H9 (cell line): ENCODE data around the gene SOD3. TPM values are rescaled to one million over a fixed set of nuclear protein-coding genes. Genes with fewer than 3 reads are reported as not detected.

Source experiments
- DNase-seq: peaks from one replicate; pipeline ENCODE4 v3.0.0-alpha.2; 2017
- H2AFZ ChIP-seq: one replicate; pipeline ENCODE4 v1.6.1; 2013; ENCODE audit warnings: mild to moderate bottlenecking, low read length, control low read depth, moderate library complexity
- H2AK5ac ChIP-seq: 2 replicates; pipeline ENCODE4 v1.6.1; 2013; ENCODE audit warnings: low read length, control low read depth, mixed read lengths; ENCODE audit not compliant: insufficient read length
- H2BK120ac ChIP-seq: one replicate; pipeline ENCODE4 v1.6.1; 2013; ENCODE audit warnings: low read depth, mild to moderate bottlenecking, low read length, control low read depth, inconsistent platforms; ENCODE audit not compliant: poor library complexity, severe bottlenecking
- H2BK12ac ChIP-seq: 2 replicates; pipeline ENCODE4 v1.6.1; 2013; ENCODE audit warnings: low read length, control low read depth, mixed read lengths, low read depth; ENCODE audit not compliant: insufficient read length
- H2BK15ac ChIP-seq: 2 replicates; pipeline ENCODE4 v1.6.1; 2013; ENCODE audit warnings: low read depth, low read length, control low read depth
- H2BK20ac ChIP-seq: one replicate; pipeline ENCODE4 v1.6.1; 2013; ENCODE audit warnings: low read depth, mild to moderate bottlenecking, low read length, control low read depth, inconsistent platforms; ENCODE audit not compliant: poor library complexity, severe bottlenecking
- H2BK5ac ChIP-seq: 2 replicates; pipeline ENCODE4 v1.6.1; 2013; ENCODE audit warnings: low read length, control low read depth, mixed read lengths; ENCODE audit not compliant: insufficient read length
- H3K14ac ChIP-seq: 2 replicates; pipeline ENCODE4 v1.6.1; 2013; ENCODE audit warnings: low read length, control low read depth; ENCODE audit not compliant: insufficient read depth
- H3K18ac ChIP-seq: 2 replicates; pipeline ENCODE4 v1.6.1; 2013; ENCODE audit warnings: low read depth, mild to moderate bottlenecking, mixed read lengths, low read length, control low read depth; ENCODE audit not compliant: insufficient read length
- H3K23ac ChIP-seq: 2 replicates; pipeline ENCODE4 v1.6.1; 2013; ENCODE audit warnings: low read length, control low read depth, mixed read lengths, low read depth; ENCODE audit not compliant: insufficient read length
- H3K23me2 ChIP-seq: 2 replicates; pipeline ENCODE4 v1.6.1; 2013; ENCODE audit warnings: low read depth, mild to moderate bottlenecking, mixed read lengths, low read length, control low read depth; ENCODE audit not compliant: insufficient read length, poor library complexity, severe bottlenecking
- H3K27ac ChIP-seq: 2 replicates; pipeline ENCODE4 v1.5.1; 2013; ENCODE audit warnings: low read length, control low read depth, mixed read lengths, low read depth; ENCODE audit not compliant: insufficient read length
- H3K27me3 ChIP-seq: 2 replicates; pipeline ENCODE4 v1.6.1; 2013; ENCODE audit warnings: low read length, control low read depth, inconsistent platforms; ENCODE audit not compliant: insufficient read depth
- H3K4ac ChIP-seq: 2 replicates; pipeline ENCODE4 v1.6.1; 2013; ENCODE audit warnings: low read depth, mild to moderate bottlenecking, control low read depth, inconsistent platforms, low read length, moderate library complexity
- H3K4me1 ChIP-seq: 2 replicates; pipeline ENCODE4 v1.6.1; 2013; ENCODE audit warnings: low read length, control low read depth, inconsistent platforms; ENCODE audit not compliant: insufficient read depth
- H3K4me2 ChIP-seq: 2 replicates; pipeline ENCODE4 v1.6.1; 2013; ENCODE audit warnings: low read length, control low read depth, mixed read lengths; ENCODE audit not compliant: insufficient read length, insufficient read depth
- H3K56ac ChIP-seq: 2 replicates; pipeline ENCODE4 v1.6.1; 2013; ENCODE audit warnings: low read depth, mild to moderate bottlenecking, mixed read lengths, low read length, control low read depth; ENCODE audit not compliant: insufficient read length
- H3K79me1 ChIP-seq: 2 replicates; pipeline ENCODE4 v1.6.1; 2013; ENCODE audit warnings: low read depth, mild to moderate bottlenecking, moderate library complexity, low read length, control low read depth, inconsistent platforms; ENCODE audit not compliant: insufficient read depth, poor library complexity, severe bottlenecking
- H3K79me2 ChIP-seq: 2 replicates; pipeline ENCODE4 v1.6.1; 2013; ENCODE audit warnings: low read length, control low read depth, inconsistent platforms; ENCODE audit not compliant: insufficient read depth
- H3K9ac ChIP-seq: 2 replicates; pipeline ENCODE4 v1.6.1; 2013; ENCODE audit warnings: low read length, control low read depth, mixed read lengths; ENCODE audit not compliant: insufficient read length; ENCODE audit errors: extremely low read depth
- H3K9me3 ChIP-seq: one replicate; pipeline ENCODE4 v1.6.1; 2013; ENCODE audit warnings: low read depth, low read length, inconsistent platforms; ENCODE audit not compliant: control insufficient read depth
- H3T11ph ChIP-seq: one replicate; pipeline ENCODE4 v1.6.1; 2013; ENCODE audit warnings: mild to moderate bottlenecking, low read length, control low read depth, inconsistent platforms
- H4K20me1 ChIP-seq: one replicate; pipeline ENCODE4 v1.6.1; 2013; ENCODE audit not compliant: control insufficient read depth, insufficient read length, insufficient read depth
- H4K5ac ChIP-seq: 2 replicates; pipeline ENCODE4 v1.6.1; 2013; ENCODE audit warnings: low read depth, mild to moderate bottlenecking, mixed read lengths, low read length, control low read depth; ENCODE audit not compliant: insufficient read length
- H4K8ac ChIP-seq: replicated peaks from 2 replicates; pipeline ENCODE4 v1.6.1; 2013; ENCODE audit warnings: low read length, control low read depth, mixed read lengths, low read depth; ENCODE audit not compliant: insufficient read length
- H4K91ac ChIP-seq: 2 replicates; pipeline ENCODE4 v1.6.1; 2013; ENCODE audit warnings: low read depth, mild to moderate bottlenecking, moderate library complexity, mixed read lengths, low read length, control low read depth; ENCODE audit not compliant: insufficient read length
- H3K27ac Mint-ChIP-seq, 3 experiments: 2 replicates in 2 of 3; 3 replicates in 1 of 3; pipeline ENCODE4 v1.8.0; 2020 to 2021; ENCODE audit warnings: mixed read lengths in 3 of 3, mild to moderate bottlenecking in 1 of 3, moderate library complexity in 1 of 3
- H3K27me3 Mint-ChIP-seq: 2 replicates; pipeline ENCODE4 v1.8.0; 2021; ENCODE audit warnings: low read depth, mild to moderate bottlenecking, moderate library complexity, mixed read lengths
- H3K36me3 Mint-ChIP-seq, 3 experiments: 2 replicates in 2 of 3; 3 replicates in 1 of 3; pipeline ENCODE4 v1.8.0; 2020 to 2021; ENCODE audit warnings: low read depth in 3 of 3, mixed read lengths in 3 of 3; ENCODE audit not compliant: insufficient read depth in 1 of 3
- H3K4me1 Mint-ChIP-seq, 2 experiments: 2 replicates each; pipeline ENCODE4 v1.8.0; 2020; ENCODE audit warnings: mixed read lengths in 2 of 2
- H3K4me3 Mint-ChIP-seq, 2 experiments: 2 replicates in 1 of 2; 3 replicates in 1 of 2; pipeline ENCODE4 v1.8.0; 2020 to 2021; ENCODE audit warnings: mild to moderate bottlenecking in 2 of 2, mixed read lengths in 2 of 2, moderate library complexity in 1 of 2
- H3K9me3 Mint-ChIP-seq, 2 experiments: 2 replicates in 1 of 2; 3 replicates in 1 of 2; pipeline ENCODE4 v1.8.0; 2020; ENCODE audit warnings: mild to moderate bottlenecking in 2 of 2, mixed read lengths in 2 of 2, moderate library complexity in 1 of 2
- CTCF ChIP-seq: fragments of 200-600 bp; sonication (generic); conservative IDR thresholded peaks from 3 replicates; pipeline ENCODE4 v1.8.0; 2021; ENCODE audit warnings: antibody characterized with exemption, mild to moderate bottlenecking
- WGBS: extraction: QIAGEN DNeasy Blood & Tissue Kit; methylation state at CpG from one replicate; pipeline ENCODE4 v1.1.7; 2013; ENCODE audit warnings: missing lambda C conversion rate, low lambda C conversion rate, mixed read lengths; ENCODE audit not compliant: insufficient read length; ENCODE audit errors: extremely low coverage; 5-methylcytosine and 5-hydroxymethylcytosine counted together
- total RNA-seq: library from RNA; stranded (reverse); gene quantifications from 2 replicates; pipeline ENCODE4 v1.2.1, GENCODE V29; 2021

The SOD3 gene
- total RNA-seq, 1 experiment from 2014 or later = 3.3 TPM

GRCh38 chr4:24801136-24801855, 5.9 kb downstream of the SOD3 start:
- DNase-seq = no peak
- Histone ChIP-seq H4K20me1 (no peaks in the 10 kb centered on the region), H3K79me2 (no peaks in the 10 kb centered on the region), H4K91ac (no peak overlapping the region), H3K56ac (no peak overlapping the region), H3K9ac (no peak overlapping the region), H2BK5ac (no peak overlapping the region), H3K9me3 (no peaks in the 10 kb centered on the region), H3T11ph (no peak overlapping the region), H3K27me3 (peaks cover 14% of the 10 kb centered on the region; the same call in 1 of the 2 replicates), H2AK5ac (no peak overlapping the region), H4K5ac (no peak overlapping the region), H3K14ac (no peak overlapping the region), H2AFZ (no peak overlapping the region), H3K4me2 (peak overlapping the region; percentile 67), H3K23ac (no peak overlapping the region), H3K4me1 (peaks cover 5% of the 10 kb centered on the region; the same call in 1 of the 2 replicates), H2BK120ac (no peak overlapping the region), H2BK20ac (no peak overlapping the region), H2BK12ac (no peak overlapping the region), H3K27ac (no peak overlapping the region), H3K18ac (no peak overlapping the region), H2BK15ac (no peak overlapping the region), H3K4ac (no peak overlapping the region), H3K23me2 (peaks cover 9% of the 10 kb centered on the region), H3K79me1 (no peaks in the 10 kb centered on the region), H4K8ac (no peak overlapping the region)
- H3K4me1 Mint-ChIP-seq = peaks cover 29 to 36% of the 10 kb centered on the region in 2 experiments
- WGBS = no CpG with 5 or more reads among the region's 10 CpGs
- H3K36me3 Mint-ChIP-seq = no peaks in the 10 kb centered on the region; a peak in 1 of 7 replicates
- H3K27ac Mint-ChIP-seq = no peak overlapping the region; a peak in 1 of 7 replicates
- peaks cover 68% of the 10 kb centered on the region for H3K27me3 Mint-ChIP-seq
- TF ChIP-seq CTCF = no peak
- peaks cover 0 to 4% of the 10 kb centered on the region in 2 experiments; a peak in 1 of 5 replicates for H3K9me3 Mint-ChIP-seq
- peak overlapping the region; percentile 65 to 74 for H3K4me3 Mint-ChIP-seq
